SK-N-MC (cell line): ENCODE data around the gene MAPKAPK3.

Source experiments
- EZH2 ChIP-seq: fragments of 200-600 bp; sonication (generic); IDR thresholded peaks from one replicate; pipeline ENCODE4 v1.6.1; 2017; ENCODE audit warnings: antibody characterized with exemption
- FOXP2 ChIP-seq: optimal IDR thresholded peaks from 2 replicates; pipeline ENCODE3; 2011; ENCODE audit warnings: mild to moderate bottlenecking, moderate library complexity; ENCODE audit not compliant: insufficient read depth; ENCODE audit errors: extremely low read length, control extremely low read depth
- POLR2AphosphoS5 ChIP-seq: IDR thresholded peaks from 2 replicates; pipeline ENCODE4 v1.6.1; 2012; ENCODE audit warnings: mild to moderate bottlenecking, low read depth, low read length, borderline replicate concordance

GRCh38 chr3:50583897-50584296, 33.1 kb upstream of the MAPKAPK3 start:
- TF ChIP-seq POLR2AphosphoS5 (no peak), EZH2 (no peak), FOXP2 (no peak)
